CD4-positive, alpha-beta T cell (primary cell): ENCODE measurements around the gene B3GNT2. TPM values are rescaled to one million over a fixed set of nuclear protein-coding genes. Genes with fewer than 3 reads are reported as not detected.

ENCODE experiments used
- ATAC-seq: fragments of 200-7000 bp; cut with Tn5 transposase; one replicate; pipeline ENCODE4 v1.10.0; 2022; ENCODE audit warnings: mild to moderate bottlenecking; ENCODE audit not compliant: poor library complexity
- CTCF ChIA-PET: fragments of 350-600 bp; sonication (Branson Sonifier 250); formaldehyde crosslinking; loops from one replicate; lab custom pipeline; 2021; ENCODE audit warnings: antibody characterized with exemption, inconsistent platforms; lab: Charles Lee
- POLR2A ChIA-PET: fragments of 350-600 bp; sonication (Branson Sonifier 250); formaldehyde crosslinking; loops from one replicate; lab custom pipeline; 2021; ENCODE audit warnings: antibody characterized with exemption, inconsistent platforms; lab: Charles Lee
- DNase-seq, 14 experiments: peaks; one replicate each; pipeline ENCODE4 v3.0.0-alpha.2; 2013 to 2020; ENCODE audit warnings: mixed read lengths in 2 of 14
- H3K27ac ChIP-seq, 2 donors: one replicate each; pipeline versions ENCODE4 v1.5.1 to v1.7.0; 2013; ENCODE audit warnings: low read length in 2 of 2, low read depth in 1 of 2, mild to moderate bottlenecking in 1 of 2
- H3K27me3 ChIP-seq, 2 experiments: 1 replicate in 1 of 2; 2 replicates in 1 of 2; pipeline versions ENCODE4 v1.6.1 to v1.7.0; 2013; ENCODE audit warnings: low read length in 2 of 2, control low read depth in 1 of 2, mild to moderate bottlenecking in 1 of 2, moderate library complexity in 1 of 2; ENCODE audit not compliant: insufficient read depth in 2 of 2, control insufficient read depth in 1 of 2
- H3K36me3 ChIP-seq: one replicate; pipeline ENCODE4 v1.6.1; 2013; ENCODE audit warnings: low read length, control low read depth; ENCODE audit not compliant: insufficient read depth
- H3K4me1 ChIP-seq: one replicate; pipeline ENCODE4 v1.6.1; 2013; ENCODE audit warnings: low read length, control low read depth; ENCODE audit not compliant: insufficient read depth
- H3K4me3 ChIP-seq: one replicate; pipeline ENCODE4 v1.5.1; 2013; ENCODE audit warnings: mild to moderate bottlenecking, low read length, moderate library complexity
- H3K9me3 ChIP-seq, 2 experiments: 1 replicate in 1 of 2; 2 replicates in 1 of 2; pipeline versions ENCODE4 v1.6.1 to v1.7.0; 2013; ENCODE audit warnings: low read length in 2 of 2, mild to moderate bottlenecking in 2 of 2, control low read depth in 1 of 2, moderate library complexity in 1 of 2; ENCODE audit not compliant: control insufficient read depth in 1 of 2, insufficient read depth in 1 of 2
- H3K27ac Mint-ChIP-seq: one replicate; pipeline ENCODE4 v1.8.0; 2020; ENCODE audit warnings: mixed read lengths
- H3K27me3 Mint-ChIP-seq: one replicate; pipeline ENCODE4 v1.8.0; 2021; ENCODE audit warnings: mixed read lengths
- H3K36me3 Mint-ChIP-seq: one replicate; pipeline ENCODE4 v1.8.0; 2021; ENCODE audit warnings: low read depth, mixed read lengths
- H3K4me1 Mint-ChIP-seq: one replicate; pipeline ENCODE4 v1.8.0; 2021; ENCODE audit warnings: low read depth, mixed read lengths
- H3K4me3 Mint-ChIP-seq: one replicate; pipeline ENCODE4 v1.8.0; 2020; ENCODE audit warnings: mild to moderate bottlenecking, mixed read lengths
- H3K9me3 Mint-ChIP-seq: one replicate; pipeline ENCODE4 v1.8.0; 2020; ENCODE audit warnings: mixed read lengths
- CTCF ChIP-seq: fragments of 200-600 bp; IDR thresholded peaks from one replicate; pipeline ENCODE4 v1.8.0; 2022; ENCODE audit warnings: antibody characterized with exemption, mild to moderate bottlenecking
- intact Hi-C, 2 experiments: fragments of 100-400 bp; cut with DNase I in 1 of 2; cut with micrococcal nuclease in 1 of 2; formaldehyde crosslinking; loops; one replicate each; pipeline versions ENCODE4 v1.15.1 to v1.9.0; 2023 to 2025; cut with DNase I, micrococcal nuclease
- total RNA-seq, 174 experiments: library from RNA in 2 of 174; stranded (reverse) in 2 of 174; gene quantifications; one replicate each; pipeline ENCODE4 v1.2.3 and lab custom pipeline; 2021 to 2026

Gene B3GNT2
- total RNA-seq, 2 experiments from 2014 or later, result 47.7 TPM

- intact Hi-C loops, result no loop called here
- POLR2A ChIA-PET, result interaction anchor here (1.2 kb wide), 1 partner anchor 39 kb away, joined by 3 read pairs; the partner anchor contains the start of gene B3GNT2
- CTCF ChIA-PET, result no interaction called here
Observed at GRCh38 chr2:62234755-62235655, 39.1 kb downstream of the B3GNT2 start.

GRCh38 chr2:62236499-62236898, 40.6 kb downstream of the B3GNT2 start:
- no peak for ATAC-seq
- no peak overlapping the region for H3K4me3 ChIP-seq
- H3K4me3 Mint-ChIP-seq, result no peak overlapping the region
- no peaks in the 10 kb centered on the region for H3K36me3 ChIP-seq
- intact Hi-C loops, result no loop called here
- H3K27ac Mint-ChIP-seq, result no peak overlapping the region
- no peaks in the 10 kb centered on the region for H3K4me1 Mint-ChIP-seq
- H3K27me3 ChIP-seq, result no peaks in the 10 kb centered on the region
- no peak for TF ChIP-seq CTCF
- no peaks in the 10 kb centered on the region for H3K27me3 Mint-ChIP-seq
- H3K27ac ChIP-seq, result no peak overlapping the region
- POLR2A ChIA-PET, result no interaction called here
- H3K9me3 ChIP-seq, result no peaks in the 10 kb centered on the region
- no peaks in the 10 kb centered on the region for H3K4me1 ChIP-seq
- H3K9me3 Mint-ChIP-seq, result no peaks in the 10 kb centered on the region
- CTCF ChIA-PET, result no interaction called here
- no peak for DNase-seq
- no peaks in the 10 kb centered on the region for H3K36me3 Mint-ChIP-seq

More at GRCh38 chr2:62234755-62235655, 39.1 kb downstream of the B3GNT2 start:
- H3K36me3 ChIP-seq, result no peaks in the 10 kb centered on the region
- Mint-ChIP-seq H3K27me3 (no peaks in the 10 kb centered on the region), H3K27ac (no peak overlapping the region), H3K36me3 (no peaks in the 10 kb centered on the region), H3K4me1 (no peaks in the 10 kb centered on the region), H3K9me3 (no peaks in the 10 kb centered on the region), H3K4me3 (no peak overlapping the region)
- no peak overlapping the region for H3K4me3 ChIP-seq
- no peak for TF ChIP-seq CTCF
- H3K9me3 ChIP-seq, result no peaks in the 10 kb centered on the region
- H3K27me3 ChIP-seq, result no peaks in the 10 kb centered on the region
- H3K4me1 ChIP-seq, result no peaks in the 10 kb centered on the region
- H3K27ac ChIP-seq, result no peak overlapping the region
- ATAC-seq, result no peak
- DNase-seq, result no peak

- H3K27ac Mint-ChIP-seq, result no peak overlapping the region
- intact Hi-C loops, result no loop called here
- no peaks in the 10 kb centered on the region for H3K4me1 Mint-ChIP-seq
- H3K36me3 Mint-ChIP-seq, result no peaks in the 10 kb centered on the region
- CTCF ChIA-PET, result no interaction called here
- ATAC-seq, result no peak
- H3K9me3 ChIP-seq, result no peaks in the 10 kb centered on the region
- no peak overlapping the region for H3K4me3 Mint-ChIP-seq
- H3K4me1 ChIP-seq, result no peaks in the 10 kb centered on the region
- no peaks in the 10 kb centered on the region for H3K9me3 Mint-ChIP-seq
- POLR2A ChIA-PET, result no interaction called here
- no peaks in the 10 kb centered on the region for H3K36me3 ChIP-seq
- TF ChIP-seq CTCF, result no peak
- no peak for DNase-seq
- no peaks in the 10 kb centered on the region for H3K27me3 Mint-ChIP-seq
- no peak overlapping the region for H3K4me3 ChIP-seq
- H3K27ac ChIP-seq, result no peak overlapping the region
- H3K27me3 ChIP-seq, result no peaks in the 10 kb centered on the region
Observed at GRCh38 chr2:62238236-62238635, 42.3 kb downstream of the B3GNT2 start.
